ENCODE measurements around the gene AP2B1.

Gene AP2B1

DNA sequence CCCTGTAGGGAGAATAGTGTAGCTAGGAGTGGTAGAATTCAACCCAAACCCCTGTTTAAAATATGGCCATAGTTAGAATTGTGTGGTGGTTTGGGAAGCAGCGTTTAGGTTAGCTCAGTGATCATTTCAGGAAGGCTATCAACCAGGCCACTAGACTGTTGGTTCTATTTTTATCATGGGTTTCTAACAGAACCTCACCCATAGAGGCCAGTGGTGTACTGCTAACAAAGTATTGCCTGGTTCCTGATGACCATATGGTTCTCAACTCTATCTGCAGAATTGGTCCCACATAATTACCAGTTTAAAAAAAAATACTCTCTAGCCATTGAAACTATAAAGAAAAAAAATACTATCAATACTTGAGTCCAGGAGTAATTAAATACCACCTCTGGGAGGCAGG, 73.8 kb downstream of the AP2B1 start:
- WGBS (ENCODE audit: extremely low coverage, insufficient coverage, insufficient read length) = no CpG with 5 or more reads among the region's 1 CpG
- Histone ChIP-seq H2BK5ac (ENCODE audit: low read depth, low read length, poor library complexity) (no peak overlapping the region), H3K4me3 (ENCODE audit: low read depth, low read length) (no peak overlapping the region), H3K23ac (ENCODE audit: low read length) (no peak overlapping the region), H3K36me3 (ENCODE audit: control insufficient read depth in 1 of 2, insufficient read depth in 2 of 2, low read length in 2 of 2) (peaks cover 5 to 7% of the 10 kb centered on the region in 2 experiments), H3K27ac (ENCODE audit: low read depth, low read length) (no peak overlapping the region), H3K9ac (ENCODE audit: low read length) (no peak overlapping the region), H3K79me2 (ENCODE audit: control insufficient read depth, insufficient read depth, low read length, poor library complexity) (no peaks in the 10 kb centered on the region), H2AK5ac (ENCODE audit: low read length) (no peak overlapping the region), H4K91ac (ENCODE audit: low read depth, low read length) (no peak overlapping the region), H3K4ac (ENCODE audit: low read depth, low read length) (no peak overlapping the region), H3K9me3 (ENCODE audit: insufficient read depth, low read depth, low read length) (no peaks in the 10 kb centered on the region), H3K4me1 (ENCODE audit: control insufficient read depth in 1 of 2, insufficient read depth in 2 of 2, low read length in 2 of 2) (no peaks in the 10 kb centered on the region), H4K12ac (ENCODE audit: low read depth, low read length) (no peak overlapping the region), H2BK120ac (ENCODE audit: insufficient read depth, low read length, poor library complexity) (no peak overlapping the region), H3K18ac (ENCODE audit: low read length) (no peak overlapping the region), H3K27me3 (ENCODE audit: insufficient read depth, low read length) (no peaks in the 10 kb centered on the region), H2AFZ (ENCODE audit: insufficient read depth, low read length, poor library complexity) (no peak overlapping the region), H3K14ac (ENCODE audit: low read length) (no peak overlapping the region), H3K4me2 (ENCODE audit: low read length) (no peak overlapping the region), H2BK12ac (ENCODE audit: low read length) (no peak overlapping the region), H4K8ac (ENCODE audit: low read depth, low read length) (no peak overlapping the region), H3K79me1 (ENCODE audit: low read length) (no peaks in the 10 kb centered on the region)
- DNase-seq = no peak

DNA sequence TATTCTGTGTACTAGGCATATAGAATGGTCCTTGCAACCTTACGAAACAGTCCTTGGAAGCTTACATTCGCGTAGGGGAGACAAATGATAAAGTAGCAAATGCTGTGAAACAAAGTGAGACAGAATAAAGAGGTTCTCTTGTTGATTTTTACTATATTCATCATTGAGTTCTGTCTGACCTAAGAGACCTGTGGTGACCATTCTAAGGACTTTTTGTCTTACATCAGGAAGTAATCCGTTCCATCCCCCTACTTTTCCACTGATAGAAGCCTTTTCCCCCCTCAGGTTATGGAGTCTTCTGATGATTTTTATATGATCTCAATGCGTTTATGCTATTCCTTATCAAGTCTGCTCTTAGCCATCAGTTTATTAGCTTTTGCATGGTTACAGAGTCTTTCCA, 77.6 kb downstream of the AP2B1 start:
- no peak for DNase-seq
- H3K9ac ChIP-seq (ENCODE audit: low read length) = no peak overlapping the region
- WGBS (ENCODE audit: extremely low coverage, insufficient coverage, insufficient read length) = no CpG with 5 or more reads among the region's 5 CpGs

DNA sequence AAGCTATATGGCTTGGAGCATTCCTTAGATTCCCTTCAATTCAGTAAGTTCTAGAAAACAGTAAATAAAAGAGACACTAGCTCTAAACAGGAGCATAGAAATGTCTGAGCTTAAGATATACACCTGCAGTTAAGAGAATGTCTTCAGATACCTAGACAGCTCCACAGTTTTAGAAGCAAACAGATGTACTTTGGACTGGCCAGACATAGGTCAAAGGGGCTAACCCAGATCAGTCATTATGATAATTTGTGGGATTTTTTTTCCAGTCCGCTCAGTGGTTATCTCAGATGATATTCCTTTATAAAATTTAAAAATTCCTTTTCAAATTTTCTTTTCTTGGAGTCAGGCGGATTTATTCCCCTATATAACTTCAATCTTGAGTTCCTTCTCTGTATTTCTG, 78.5 kb downstream of the AP2B1 start:
- Histone ChIP-seq H2BK120ac (ENCODE audit: insufficient read depth, low read length, poor library complexity) (no peak overlapping the region), H3K4ac (ENCODE audit: low read depth, low read length) (no peak overlapping the region), H3K18ac (ENCODE audit: low read length) (no peak overlapping the region), H3K4me1 (ENCODE audit: control insufficient read depth in 1 of 2, insufficient read depth in 2 of 2, low read length in 2 of 2) (no peaks in the 10 kb centered on the region), H2AFZ (ENCODE audit: insufficient read depth, low read length, poor library complexity) (no peak overlapping the region), H3K14ac (ENCODE audit: low read length) (no peak overlapping the region), H3K79me2 (ENCODE audit: control insufficient read depth, insufficient read depth, low read length, poor library complexity) (no peaks in the 10 kb centered on the region), H3K27ac (ENCODE audit: low read depth, low read length) (no peak overlapping the region), H3K79me1 (ENCODE audit: low read length) (no peaks in the 10 kb centered on the region), H4K12ac (ENCODE audit: low read depth, low read length) (no peak overlapping the region), H3K9me3 (ENCODE audit: insufficient read depth, low read depth, low read length) (no peaks in the 10 kb centered on the region), H3K27me3 (ENCODE audit: insufficient read depth, low read length) (no peaks in the 10 kb centered on the region), H3K4me3 (ENCODE audit: low read depth, low read length) (no peak overlapping the region), H2BK12ac (ENCODE audit: low read length) (no peak overlapping the region), H3K23ac (ENCODE audit: low read length) (no peak overlapping the region), H4K8ac (ENCODE audit: low read depth, low read length) (no peak overlapping the region), H3K36me3 (ENCODE audit: control insufficient read depth in 1 of 2, insufficient read depth in 2 of 2, low read length in 2 of 2) (peaks cover 2 to 5% of the 10 kb centered on the region in 2 experiments), H3K4me2 (ENCODE audit: low read length) (no peak overlapping the region), H3K9ac (ENCODE audit: low read length) (no peak overlapping the region), H2BK5ac (ENCODE audit: low read depth, low read length, poor library complexity) (no peak overlapping the region), H2AK5ac (ENCODE audit: low read length) (no peak overlapping the region), H4K91ac (ENCODE audit: low read depth, low read length) (no peak overlapping the region)
- DNase-seq = no peak
- no CpG with 5 or more reads among the region's 2 CpGs for WGBS (ENCODE audit: extremely low coverage, insufficient coverage, insufficient read length)

More for the DNA sequence above, 77.6 kb downstream of the AP2B1 start:
- Histone ChIP-seq H3K9me3 (ENCODE audit: insufficient read depth, low read depth, low read length) (no peaks in the 10 kb centered on the region), H3K36me3 (ENCODE audit: control insufficient read depth in 1 of 2, insufficient read depth in 2 of 2, low read length in 2 of 2) (peaks cover 2 to 5% of the 10 kb centered on the region in 2 experiments), H2AFZ (ENCODE audit: insufficient read depth, low read length, poor library complexity) (no peak overlapping the region), H3K79me2 (ENCODE audit: control insufficient read depth, insufficient read depth, low read length, poor library complexity) (no peaks in the 10 kb centered on the region), H3K23ac (ENCODE audit: low read length) (no peak overlapping the region), H4K8ac (ENCODE audit: low read depth, low read length) (no peak overlapping the region), H3K4ac (ENCODE audit: low read depth, low read length) (no peak overlapping the region), H4K12ac (ENCODE audit: low read depth, low read length) (no peak overlapping the region), H2AK5ac (ENCODE audit: low read length) (no peak overlapping the region), H3K14ac (ENCODE audit: low read length) (no peak overlapping the region), H3K4me2 (ENCODE audit: low read length) (no peak overlapping the region), H3K4me3 (ENCODE audit: low read depth, low read length) (no peak overlapping the region), H3K27me3 (ENCODE audit: insufficient read depth, low read length) (no peaks in the 10 kb centered on the region), H3K4me1 (ENCODE audit: control insufficient read depth in 1 of 2, insufficient read depth in 2 of 2, low read length in 2 of 2) (no peaks in the 10 kb centered on the region), H2BK5ac (ENCODE audit: low read depth, low read length, poor library complexity) (no peak overlapping the region), H3K79me1 (ENCODE audit: low read length) (no peaks in the 10 kb centered on the region), H3K18ac (ENCODE audit: low read length) (no peak overlapping the region), H2BK120ac (ENCODE audit: insufficient read depth, low read length, poor library complexity) (no peak overlapping the region), H2BK12ac (ENCODE audit: low read length) (no peak overlapping the region), H4K91ac (ENCODE audit: low read depth, low read length) (no peak overlapping the region), H3K27ac (ENCODE audit: low read depth, low read length) (no peak overlapping the region)

DNA sequence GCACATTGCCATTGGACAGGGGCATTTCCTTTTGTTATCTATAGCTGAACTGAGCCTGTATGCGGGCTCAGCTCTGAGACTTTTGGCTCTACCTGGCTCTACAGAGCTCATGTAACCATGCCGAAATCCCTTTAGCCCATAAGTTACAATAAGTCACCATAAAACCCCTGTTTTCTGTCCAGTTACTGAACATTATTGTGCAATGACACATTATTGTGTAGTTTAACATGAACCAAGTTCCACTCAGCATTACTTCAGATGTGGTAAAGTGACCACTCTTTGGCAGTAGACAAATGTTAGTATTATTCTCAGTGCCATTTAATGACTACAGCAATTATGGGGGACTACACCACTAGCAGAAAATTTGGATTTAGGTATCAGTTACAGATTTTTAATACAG, 78.9 kb downstream of the AP2B1 start:
- Histone ChIP-seq H3K4ac (ENCODE audit: low read depth, low read length) (no peak overlapping the region), H4K91ac (ENCODE audit: low read depth, low read length) (no peak overlapping the region)
- no CpG with 5 or more reads among the region's 2 CpGs for WGBS (ENCODE audit: extremely low coverage, insufficient coverage, insufficient read length)

More for the DNA sequence above, 78.9 kb downstream of the AP2B1 start:
- no peak overlapping the region for H2BK5ac ChIP-seq (ENCODE audit: low read depth, low read length, poor library complexity)
- H3K9me3 ChIP-seq (ENCODE audit: insufficient read depth, low read depth, low read length) = no peaks in the 10 kb centered on the region
- H2BK12ac ChIP-seq (ENCODE audit: low read length) = no peak overlapping the region
- no peaks in the 10 kb centered on the region for H3K4me1 ChIP-seq (ENCODE audit: control insufficient read depth in 1 of 2, insufficient read depth in 2 of 2, low read length in 2 of 2)
- no peak overlapping the region for H4K8ac ChIP-seq (ENCODE audit: low read depth, low read length)
- no peak overlapping the region for H2AK5ac ChIP-seq (ENCODE audit: low read length)
- no peak overlapping the region for H3K18ac ChIP-seq (ENCODE audit: low read length)
- no peaks in the 10 kb centered on the region for H3K79me1 ChIP-seq (ENCODE audit: low read length)
- peaks cover 2 to 9% of the 10 kb centered on the region in 2 experiments for H3K36me3 ChIP-seq (ENCODE audit: control insufficient read depth in 1 of 2, insufficient read depth in 2 of 2, low read length in 2 of 2)
- no peak overlapping the region for H3K23ac ChIP-seq (ENCODE audit: low read length)
- DNase-seq = no peak
- no peak overlapping the region for H3K4me3 ChIP-seq (ENCODE audit: low read depth, low read length)
- H3K27ac ChIP-seq (ENCODE audit: low read depth, low read length) = no peak overlapping the region
- H3K9ac ChIP-seq (ENCODE audit: low read length) = no peak overlapping the region
- H3K14ac ChIP-seq (ENCODE audit: low read length) = no peak overlapping the region
- no peak overlapping the region for H3K4me2 ChIP-seq (ENCODE audit: low read length)
- no peaks in the 10 kb centered on the region for H3K27me3 ChIP-seq (ENCODE audit: insufficient read depth, low read length)
- no peaks in the 10 kb centered on the region for H3K79me2 ChIP-seq (ENCODE audit: control insufficient read depth, insufficient read depth, low read length, poor library complexity)
- H2AFZ ChIP-seq (ENCODE audit: insufficient read depth, low read length, poor library complexity) = no peak overlapping the region
- no peak overlapping the region for H2BK120ac ChIP-seq (ENCODE audit: insufficient read depth, low read length, poor library complexity)
- H4K12ac ChIP-seq (ENCODE audit: low read depth, low read length) = no peak overlapping the region

Data from trophoblast cell (in vitro differentiated cells and primary cell).